ENCODE measurements around the gene BCL2L12.
A peak's percentile ranks its signal among the peaks of the same experiment; 100 is the strongest.

The BCL2L12 gene

GRCh38 chr19:49684251-49684982 lies 18.7 kb downstream of the BCL2L12 start:
- no peak for DNase-seq (ENCODE audit: low read depth in 1 of 2, low spot score in 1 of 2)

DNA sequence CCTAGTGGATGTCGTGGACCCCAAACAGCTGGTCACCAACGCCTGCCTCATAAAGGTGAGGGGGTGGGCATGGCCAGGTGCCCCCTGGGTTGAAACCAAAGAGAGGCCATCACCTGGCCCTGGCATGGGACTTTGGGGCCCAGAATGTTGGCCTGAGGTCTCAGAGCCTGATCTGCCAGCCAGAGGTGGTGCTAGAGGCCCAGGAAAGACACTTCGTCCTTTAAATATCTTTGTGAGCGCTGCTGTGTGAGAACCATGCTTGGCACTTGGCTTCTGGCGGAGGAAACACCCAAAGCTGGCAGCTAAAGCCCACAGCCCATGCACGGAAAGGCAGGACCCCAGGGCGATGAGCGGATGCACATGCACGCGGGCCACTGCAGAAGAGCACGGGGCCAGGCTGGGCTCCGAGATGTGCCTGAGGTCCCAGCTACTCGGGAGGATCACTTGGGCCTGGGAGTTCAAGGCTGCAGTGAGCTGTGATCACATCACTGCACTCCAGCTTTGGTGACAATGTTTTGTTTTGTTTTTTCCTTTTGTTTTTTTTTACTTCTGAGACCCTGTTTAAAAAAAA lies 19.3 kb downstream of the BCL2L12 start:
- DNase-seq (ENCODE audit: low read depth in 1 of 2, low spot score in 1 of 2), result no peak

- DNase-seq (ENCODE audit: low read depth in 1 of 2, low spot score in 1 of 2), result no peak
Measured at GRCh38 chr19:49685845-49686332, 20.2 kb downstream of the BCL2L12 start.

DNA sequence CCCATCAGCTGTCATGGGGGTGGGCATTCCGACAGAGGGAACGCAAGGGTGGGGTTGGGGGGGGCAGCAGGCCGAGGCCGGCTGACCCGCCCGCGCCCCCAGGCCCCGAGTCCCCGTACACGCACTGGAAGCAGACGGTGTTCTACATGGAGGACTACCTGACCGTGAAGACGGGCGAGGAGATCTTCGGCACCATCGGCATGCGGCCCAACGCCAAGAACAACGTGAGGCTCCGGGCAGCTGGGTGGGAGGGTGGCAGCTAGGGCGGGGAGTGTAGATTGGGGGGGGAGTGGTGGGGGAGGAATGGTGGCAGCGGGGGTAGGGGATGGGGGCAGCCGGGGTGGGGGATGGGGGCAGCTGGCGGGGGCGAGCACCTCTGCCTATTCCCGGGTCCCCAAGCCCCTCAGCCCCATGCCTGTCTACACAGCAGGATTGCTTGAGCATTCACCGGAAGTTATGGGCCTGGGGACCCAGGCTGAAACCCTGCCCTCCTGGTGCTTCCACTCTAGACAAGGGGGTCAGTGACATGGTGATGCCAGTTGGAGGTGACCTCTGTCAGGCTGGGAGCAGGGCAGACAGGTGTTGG lies 20.9 kb downstream of the BCL2L12 start:
- DNase-seq (ENCODE audit: low read depth in 1 of 2, low spot score in 1 of 2), result no peak

GRCh38 chr19:49687150-49687549 lies 21.4 kb downstream of the BCL2L12 start:
- no peak for DNase-seq (ENCODE audit: low read depth in 1 of 2, low spot score in 1 of 2)

DNA sequence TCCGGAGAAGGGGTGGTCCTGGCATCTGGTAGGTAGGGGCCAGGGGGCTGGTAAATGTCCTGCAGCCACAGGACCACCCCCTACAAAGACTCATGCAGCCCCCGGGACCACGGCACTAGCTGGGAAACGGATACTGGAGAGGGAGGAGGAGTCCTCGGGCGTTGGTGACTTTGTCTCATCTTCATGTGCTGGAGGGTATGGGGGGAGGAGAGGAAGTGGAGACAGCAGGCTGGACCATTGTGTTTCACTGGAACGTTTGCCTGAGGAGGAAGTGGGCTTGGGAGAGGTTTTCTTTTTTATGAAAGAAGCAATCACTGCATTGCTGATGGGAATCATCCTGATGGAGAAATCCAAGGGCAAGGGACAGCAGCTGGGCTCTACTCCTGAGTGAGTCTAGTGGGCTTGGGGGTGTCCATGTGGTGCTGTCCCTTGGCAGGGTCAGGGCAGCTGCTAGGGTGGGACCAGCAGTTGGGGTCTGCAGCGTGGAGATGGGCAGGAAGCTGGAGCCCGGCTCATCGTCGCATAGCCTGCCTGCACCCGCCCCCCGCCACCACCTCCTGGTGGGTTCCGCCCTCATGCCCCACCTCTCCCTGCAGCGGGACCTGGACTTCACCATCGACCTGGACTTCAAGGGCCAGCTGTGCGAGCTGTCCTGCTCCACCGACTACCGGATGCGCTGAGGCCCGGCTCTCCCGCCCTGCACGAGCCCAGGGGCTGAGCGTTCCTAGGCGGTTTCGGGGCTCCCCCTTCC lies 22.0 kb downstream of the BCL2L12 start:
- no peak for DNase-seq (ENCODE audit: low read depth in 1 of 2, low spot score in 1 of 2)

- no peak for DNase-seq (ENCODE audit: low read depth in 1 of 2, low spot score in 1 of 2)
Measured at GRCh38 chr19:49688531-49689132, 22.9 kb downstream of the BCL2L12 start.

DNA sequence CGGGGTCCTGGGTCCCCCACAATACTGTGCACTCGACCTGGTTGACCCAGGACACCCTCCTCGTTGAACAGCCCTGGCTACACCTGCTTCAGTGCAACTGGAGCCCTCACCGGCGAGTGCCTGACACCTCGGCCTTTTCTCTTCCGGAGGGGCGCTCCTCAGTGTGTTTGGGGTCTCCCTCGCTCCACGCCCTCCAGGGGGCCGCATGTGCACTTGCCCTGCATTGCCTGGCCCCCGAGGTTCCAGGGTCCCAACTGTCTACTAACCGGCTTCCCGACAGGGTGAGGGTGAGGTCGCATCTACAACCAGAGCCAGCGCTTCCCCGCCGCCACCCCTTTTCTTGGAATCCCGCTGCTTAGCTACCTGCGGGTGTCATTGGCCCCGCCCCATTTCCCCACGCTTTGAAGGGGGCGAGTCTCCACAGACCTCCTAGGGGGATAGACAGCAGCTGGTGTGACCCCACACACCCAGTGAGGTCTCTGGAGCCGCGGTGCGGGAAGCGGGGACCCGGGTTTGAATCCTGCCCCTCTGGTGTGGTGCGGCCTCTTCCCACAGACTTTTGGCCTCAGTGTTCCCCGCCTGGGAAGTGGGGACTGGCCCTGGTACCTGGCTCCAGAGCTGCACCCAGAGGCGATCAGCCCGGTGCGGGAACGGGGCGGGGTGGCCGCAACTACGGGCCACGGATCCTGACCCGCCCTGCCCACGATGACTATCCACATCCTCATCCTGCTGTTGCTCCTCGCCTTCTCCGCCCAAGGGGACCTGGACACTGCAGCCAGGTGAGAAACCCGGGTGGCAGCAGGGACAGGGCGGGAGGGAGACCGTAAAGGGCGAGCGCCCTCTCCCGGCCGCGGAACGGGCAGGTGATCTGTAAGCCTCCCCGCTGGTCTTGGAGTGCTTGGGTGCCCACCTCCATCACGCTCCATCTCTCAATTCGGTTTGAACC lies 23.7 kb downstream of the BCL2L12 start, which contains the start of gene ADM5:
TSS of gene ADM5 (plus strand) at position 462 of the 946 bp plus-strand sequence. CDS start at position 706, 244 bp downstream.
- DNase-seq (ENCODE audit: low read depth in 1 of 2, low spot score in 1 of 2), result no peak

- no peak for DNase-seq (ENCODE audit: low read depth in 1 of 2, low spot score in 1 of 2)
Measured at GRCh38 chr19:49690079-49690655, 24.4 kb downstream of the BCL2L12 start.

- peak in 1 of 2 donors; percentile 52 for DNase-seq (ENCODE audit: low read depth in 1 of 2, low spot score in 1 of 2)
Measured at GRCh38 chr19:49690656-49691242, 25.0 kb downstream of the BCL2L12 start, which contains the start of gene CPT1C. TSS of gene CPT1C (plus strand) at chr19:49691116. CDS start at chr19:49692253, 1,137 bp downstream.

DNA sequence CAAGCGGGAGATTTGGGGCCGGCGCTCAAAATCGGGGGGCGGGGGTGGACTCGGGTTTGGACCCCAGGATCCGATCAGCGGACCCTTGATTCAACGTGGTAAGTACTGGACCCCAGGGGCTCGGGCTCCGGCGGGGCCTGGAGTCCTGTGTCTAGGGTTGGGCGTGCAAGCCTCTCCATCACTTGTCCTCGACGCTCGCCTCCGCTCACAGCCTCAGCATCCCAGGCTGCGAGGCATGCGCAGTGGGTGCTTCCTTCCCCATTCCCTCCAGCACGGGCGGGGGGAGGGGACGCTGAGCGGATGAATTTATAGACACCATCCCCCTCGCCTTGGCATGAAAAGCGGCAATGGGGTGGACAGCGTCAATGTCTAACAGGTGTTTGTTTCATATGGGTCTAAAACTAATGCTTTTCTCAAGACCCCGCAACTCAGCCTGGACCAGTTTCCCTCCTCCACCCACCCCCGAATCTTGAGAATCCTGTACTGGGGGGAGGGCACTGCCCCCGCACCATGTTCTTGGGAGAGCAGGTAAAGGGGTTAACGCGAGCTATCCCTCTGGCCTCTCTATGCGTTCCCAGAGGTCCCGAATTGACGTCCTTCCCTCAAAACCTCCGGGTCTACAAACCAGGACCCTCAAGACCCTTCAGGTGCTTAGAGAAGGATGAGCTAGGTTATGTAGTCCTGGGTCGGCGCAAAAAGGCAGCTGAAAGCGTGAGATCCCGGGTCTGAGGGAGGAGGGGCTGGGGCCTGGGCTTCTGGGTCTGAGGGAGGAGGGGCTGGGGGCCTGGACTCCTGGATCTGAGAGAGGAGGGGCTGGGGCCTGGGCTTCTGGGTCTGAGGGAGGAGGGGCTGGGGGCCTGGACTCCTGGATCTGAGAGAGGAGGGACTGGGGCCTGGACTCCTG lies 25.8 kb downstream of the BCL2L12 start:
- DNase-seq (ENCODE audit: low read depth in 1 of 2, low spot score in 1 of 2), result no peak

DNA sequence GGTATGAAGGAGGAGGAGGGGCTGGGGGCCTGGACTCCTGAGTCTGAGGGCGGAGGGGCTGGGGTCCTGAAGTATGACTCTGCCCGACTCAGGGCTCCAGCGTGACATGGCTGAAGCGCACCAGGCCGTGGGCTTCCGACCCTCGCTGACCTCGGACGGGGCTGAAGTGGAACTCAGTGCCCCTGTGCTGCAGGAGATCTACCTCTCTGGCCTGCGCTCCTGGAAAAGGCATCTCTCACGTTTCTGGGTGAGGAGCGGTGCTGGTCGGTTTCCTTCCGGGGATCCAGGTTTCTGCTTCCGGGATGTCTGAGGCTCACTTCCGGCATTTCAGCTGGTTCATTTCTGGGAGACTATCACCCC lies 26.4 kb downstream of the BCL2L12 start:
- DNase-seq (ENCODE audit: low read depth in 1 of 2, low spot score in 1 of 2), result no peak

DNA sequence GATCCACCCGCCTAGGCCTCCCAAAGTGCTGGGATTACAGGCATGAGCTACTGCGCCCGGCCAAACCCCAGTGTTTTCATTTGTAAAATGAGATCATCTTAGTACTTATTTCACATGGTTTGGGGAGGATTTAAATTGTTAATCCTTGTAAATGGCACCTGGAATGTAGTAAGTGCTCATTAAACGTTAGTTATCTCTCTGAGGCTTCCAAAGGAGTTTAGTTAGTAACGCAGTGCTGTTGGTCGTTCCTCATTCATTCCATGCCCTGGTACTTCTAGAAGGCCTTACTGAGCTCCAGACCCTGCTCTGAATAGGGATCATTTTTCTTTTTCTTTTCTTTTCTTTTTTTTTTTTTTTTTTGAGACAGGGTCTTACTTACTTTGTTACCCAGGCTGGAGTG lies 30.4 kb downstream of the BCL2L12 start:
- no peak for DNase-seq (ENCODE audit: low read depth in 1 of 2, low spot score in 1 of 2)

GRCh38 chr19:49696865-49697264 lies 31.1 kb downstream of the BCL2L12 start:
- no peak for DNase-seq (ENCODE audit: low read depth in 1 of 2, low spot score in 1 of 2)

- DNase-seq (ENCODE audit: low read depth in 1 of 2, low spot score in 1 of 2), result no peak
Measured at GRCh38 chr19:49699364-49699763, 33.6 kb downstream of the BCL2L12 start.

DNA sequence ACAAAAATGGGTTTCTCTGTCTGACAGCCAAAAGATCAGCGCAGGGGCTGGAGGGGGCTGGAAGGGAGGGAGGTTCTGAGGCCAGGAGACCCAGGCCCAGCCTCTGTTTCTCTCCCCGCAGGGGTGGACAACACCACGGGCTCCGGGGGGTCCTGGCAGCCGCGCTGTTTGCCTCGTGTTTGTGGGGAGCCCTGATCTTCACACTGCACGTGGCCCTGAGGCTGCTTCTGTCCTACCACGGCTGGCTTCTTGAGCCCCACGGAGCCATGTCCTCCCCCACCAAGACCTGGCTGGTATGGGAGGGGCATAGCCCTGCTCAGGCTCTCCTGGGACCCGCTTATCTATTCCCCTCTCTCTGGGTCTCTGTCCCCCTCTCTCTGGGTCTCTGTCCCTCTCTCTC lies 34.8 kb downstream of the BCL2L12 start:
- DNase-seq (ENCODE audit: low read depth in 1 of 2, low spot score in 1 of 2), result no peak

DNA sequence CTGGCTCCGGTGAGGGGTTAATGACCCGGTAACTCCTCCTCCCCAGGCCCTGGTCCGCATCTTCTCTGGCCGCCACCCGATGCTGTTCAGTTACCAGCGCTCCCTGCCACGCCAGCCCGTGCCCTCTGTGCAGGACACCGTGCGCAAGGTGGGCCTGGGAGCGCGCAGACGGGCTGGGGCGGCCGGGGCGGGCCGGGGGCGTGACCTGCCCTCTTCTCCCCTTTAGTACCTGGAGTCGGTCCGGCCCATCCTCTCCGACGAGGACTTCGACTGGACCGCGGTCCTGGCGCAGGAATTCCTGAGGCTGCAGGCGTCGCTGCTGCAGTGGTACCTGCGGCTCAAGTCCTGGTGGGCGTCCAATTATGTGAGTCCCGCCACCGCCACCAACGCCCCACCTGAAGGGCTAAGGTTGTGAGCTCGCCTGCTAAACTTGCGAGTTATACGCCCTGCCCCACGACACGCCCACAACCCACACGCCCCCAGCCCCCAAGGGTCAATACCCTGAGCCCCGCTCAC lies 35.6 kb downstream of the BCL2L12 start:
- no peak for DNase-seq (ENCODE audit: low read depth in 1 of 2, low spot score in 1 of 2)
